ENCODE measurements around the gene RLBP1.

GRCh38 chr15:89186803-89187202 lies 34.6 kb downstream of the RLBP1 start:
- TF ChIP-seq POLR2A (IDR thresholded peaks at IDR 0.05; ENCODE audit: low read depth, low read length) (no peak), BCL11A (IDR thresholded peaks at IDR 0.05; ENCODE audit: low read depth, low read length) (no peak), FOS (IDR thresholded peaks at IDR 0.05; ENCODE audit: borderline replicate concordance, extremely low read depth, insufficient read length) (no peak), USF2 (IDR thresholded peaks at IDR 0.05; ENCODE audit: borderline replicate concordance, low read depth, low read length) (no peak), ETV6 (conservative IDR thresholded peaks at IDR 0.05 in 1 of 2, IDR thresholded peaks at IDR 0.05 in 1 of 2; ENCODE audit: borderline replicate concordance in 1 of 2, low read depth in 1 of 2) (no peak), EP300 (IDR thresholded peaks at IDR 0.05; ENCODE audit: borderline replicate concordance in 1 of 2, control insufficient read depth in 1 of 2, low read depth in 2 of 2, low read length in 2 of 2) (no peak), FOXK2 (IDR thresholded peaks at IDR 0.05) (no peak), USF1 (IDR thresholded peaks at IDR 0.05; ENCODE audit: borderline replicate concordance, extremely low read length, insufficient read depth, low read depth, low read length) (no peak), NR2C2 (IDR thresholded peaks at IDR 0.05; ENCODE audit: borderline replicate concordance, control insufficient read depth, insufficient read length, low read depth) (no peak), CTCF (IDR thresholded peaks at IDR 0.05 in 2 of 3, conservative IDR thresholded peaks at IDR 0.05 in 1 of 3; ENCODE audit: control insufficient read depth in 2 of 3, extremely low read depth in 1 of 3, insufficient read depth in 1 of 3, low read depth in 3 of 3, low read length in 3 of 3) (no peak), SREBF2 (IDR thresholded peaks at IDR 0.05; ENCODE audit: low read length) (no peak), MTA3 (IDR thresholded peaks at IDR 0.05; ENCODE audit: borderline replicate concordance, low read length) (no peak), RELA (IDR thresholded peaks at IDR 0.05; ENCODE audit: borderline replicate concordance, partially characterized antibody) (no peak)
